ENCODE results near the gene ECHDC3.
A peak's percentile ranks its signal among the peaks of the same experiment; 100 is the strongest.

Gene ECHDC3

GRCh38 chr10:11787846-11788245 is 45.7 kb downstream of the ECHDC3 start:
- DNase-seq: no peak

- no peak for DNase-seq
Measured at GRCh38 chr10:11789306-11789705, 47.1 kb downstream of the ECHDC3 start.

GRCh38 chr10:11789956-11790355 is 47.8 kb downstream of the ECHDC3 start:
- DNase-seq: no peak

- DNase-seq: peak; percentile 97
Measured at GRCh38 chr10:11793762-11794479, 51.7 kb downstream of the ECHDC3 start.

- no peak for DNase-seq
Measured at GRCh38 chr10:11794566-11794965, 52.4 kb downstream of the ECHDC3 start.

- DNase-seq: peak; percentile 15
Measured at GRCh38 chr10:11795101-11795920, 53.1 kb downstream of the ECHDC3 start.

- no peak for DNase-seq
Measured at GRCh38 chr10:11796474-11796873, 54.3 kb downstream of the ECHDC3 start.

GRCh38 chr10:11797281-11797680 is 55.1 kb downstream of the ECHDC3 start:
- DNase-seq: no peak

- DNase-seq: no peak
Measured at GRCh38 chr10:11797847-11798633, 55.9 kb downstream of the ECHDC3 start.

- DNase-seq: no peak
Measured at GRCh38 chr10:11798845-11799735, 56.9 kb downstream of the ECHDC3 start.

- no peak for DNase-seq
Measured at GRCh38 chr10:11799736-11800080, 57.5 kb downstream of the ECHDC3 start.

GRCh38 chr10:11804336-11804735 is 62.2 kb downstream of the ECHDC3 start:
- no peak for DNase-seq

GRCh38 chr10:11805792-11806191 is 63.6 kb downstream of the ECHDC3 start:
- no peak for DNase-seq

- no peak for DNase-seq
Measured at GRCh38 chr10:11806706-11807105, 64.5 kb downstream of the ECHDC3 start.

GRCh38 chr10:11808808-11809207 is 66.6 kb downstream of the ECHDC3 start:
- no peak for DNase-seq

- peak; percentile 19 for DNase-seq
Measured at GRCh38 chr10:11810313-11810766, 68.2 kb downstream of the ECHDC3 start.

GRCh38 chr10:11810973-11811372 is 68.8 kb downstream of the ECHDC3 start:
- no peak for DNase-seq

GRCh38 chr10:11813177-11813576 is 71.0 kb downstream of the ECHDC3 start:
- DNase-seq: no peak
